Liver (tissue), 9 donors: ENCODE results near the gene STYX. TPM values are rescaled to one million over a fixed set of nuclear protein-coding genes. Genes with fewer than 3 reads are reported as not detected.

Source experiments
- DNase-seq: peaks from one replicate; pipeline ENCODE4 v3.0.0-alpha.2; 2017; ENCODE audit warnings: low spot score
- H3K27ac ChIP-seq, 2 donors: one replicate each; pipeline ENCODE4 v1.7.0; 2013; ENCODE audit warnings: inconsistent platforms in 2 of 2, low read length in 2 of 2, control low read depth in 1 of 2, low read depth in 1 of 2, mild to moderate bottlenecking in 1 of 2
- H3K27me3 ChIP-seq, 4 donors: one replicate each; pipeline versions ENCODE4 v1.6.1 to v1.7.0; 2013; ENCODE audit warnings: low read length in 3 of 4, inconsistent platforms in 1 of 4, mild to moderate bottlenecking in 1 of 4, moderate library complexity in 1 of 4; ENCODE audit not compliant: control insufficient read depth in 4 of 4, insufficient read depth in 4 of 4
- H3K36me3 ChIP-seq, 4 donors: one replicate each; pipeline versions ENCODE4 v1.6.1 to v1.7.0; 2013; ENCODE audit warnings: low read length in 3 of 4, mild to moderate bottlenecking in 3 of 4, low read depth in 1 of 4, moderate library complexity in 1 of 4; ENCODE audit not compliant: control insufficient read depth in 4 of 4, insufficient read depth in 3 of 4
- H3K4me1 ChIP-seq, 4 donors: one replicate each; pipeline versions ENCODE4 v1.6.1 to v1.7.0; 2013; ENCODE audit warnings: low read length in 3 of 4, mild to moderate bottlenecking in 3 of 4, moderate library complexity in 1 of 4; ENCODE audit not compliant: control insufficient read depth in 4 of 4, insufficient read depth in 4 of 4
- H3K4me3 ChIP-seq, 3 donors: one replicate each; pipeline versions ENCODE4 v1.6.1 to v1.7.0; 2013; ENCODE audit warnings: low read length in 3 of 3, control low read depth in 1 of 3, low read depth in 1 of 3, mild to moderate bottlenecking in 1 of 3
- H3K9ac ChIP-seq, 2 donors: one replicate each; pipeline ENCODE4 v1.7.0; 2013; ENCODE audit warnings: low read length in 2 of 2, mild to moderate bottlenecking in 2 of 2, moderate library complexity in 2 of 2, control low read depth in 1 of 2, low read depth in 1 of 2
- H3K9me3 ChIP-seq, 4 donors: one replicate each; pipeline versions ENCODE4 v1.6.1 to v1.7.0; 2013; ENCODE audit warnings: low read length in 3 of 4; ENCODE audit not compliant: control insufficient read depth in 4 of 4
- CTCF ChIP-seq: fragments of 150-350 bp; IDR thresholded peaks from 2 replicates; pipeline ENCODE4 v1.5.1; 2017; ENCODE audit warnings: improper control_type of control experiment, low read depth, low read length; ENCODE audit not compliant: missing input control
- HNF4A ChIP-seq, 2 donors: conservative IDR thresholded peaks; 2 replicates each; pipeline ENCODE4 v1.6.1; 2016; ENCODE audit warnings: antibody characterized with exemption in 2 of 2, mild to moderate bottlenecking in 2 of 2
- HNF4G ChIP-seq: IDR thresholded peaks from 2 replicates; pipeline ENCODE4 v1.6.1; 2016; ENCODE audit warnings: antibody characterized with exemption
- JUND ChIP-seq, 2 donors: IDR thresholded peaks; 2 replicates each; pipeline ENCODE4 v1.6.1; 2016; ENCODE audit warnings: antibody characterized with exemption in 2 of 2
- NR2F2 ChIP-seq: IDR thresholded peaks from 2 replicates; pipeline ENCODE4 v1.6.1; 2016; ENCODE audit warnings: antibody characterized with exemption
- RAD21 ChIP-seq, 2 donors: IDR thresholded peaks; 2 replicates each; pipeline ENCODE4 v1.6.1; 2016; ENCODE audit warnings: antibody characterized with exemption in 2 of 2, mild to moderate bottlenecking in 2 of 2
- REST ChIP-seq: IDR thresholded peaks from 2 replicates; pipeline ENCODE4 v1.6.1; 2016; ENCODE audit warnings: antibody characterized with exemption, mild to moderate bottlenecking
- RXRA ChIP-seq, 2 donors: IDR thresholded peaks; 2 replicates each; pipeline ENCODE4 v1.6.1; 2017 to 2018; ENCODE audit warnings: antibody characterized with exemption in 2 of 2, mild to moderate bottlenecking in 1 of 2
- SP1 ChIP-seq: IDR thresholded peaks from 2 replicates; pipeline ENCODE4 v1.6.1; 2018; ENCODE audit warnings: antibody characterized with exemption, mild to moderate bottlenecking
- TAF1 ChIP-seq: conservative IDR thresholded peaks from 2 replicates; pipeline ENCODE4 v1.6.1; 2016; ENCODE audit warnings: antibody characterized with exemption, mild to moderate bottlenecking
- YY1 ChIP-seq: IDR thresholded peaks from 2 replicates; pipeline ENCODE4 v1.6.1; 2016; ENCODE audit warnings: antibody characterized with exemption, mild to moderate bottlenecking
- WGBS: extraction: QIAGEN DNeasy Blood & Tissue Kit; methylation state at CpG from one replicate; pipeline ENCODE4 v1.1.7; 2013; 5-methylcytosine and 5-hydroxymethylcytosine counted together
- polyA plus RNA-seq, 2 donors: library from polyadenylated mRNA; stranded (reverse) in 1 of 2; unstranded in 1 of 2; fragments of 200-250 nt in 1 of 2; fragments of >200 nt in 1 of 2; fragmentation: Nextera tagmentation in 1 of 2; extraction: Ambion mirVana in 1 of 2; gene quantifications; one replicate each; pipeline versions ENCODE4 v1.2.1 to v1.2.3, GENCODE V29; 2013 to 2015
- total RNA-seq, 2 donors: library from RNA; depleted of rRNA; stranded (reverse); fragments of >200 nt; gene quantifications; one replicate each; pipeline ENCODE4 v1.2.3, GENCODE V29; 2014
- TF ChIP-seq, protein P1 (sequence below): IDR thresholded peaks from 2 replicates; pipeline ENCODE4 v1.6.1; 2016; ENCODE audit warnings: antibody characterized with exemption
- donor health status: healthy.
- donor health status: healthy.
- donor health status: healthy.
- donor health status: healthy.
- donor health status: healthy.

STYX gene
- total and polyA plus RNA-seq, 4 donors = 5.9 to 21.2 (median 17.3) TPM

GRCh38 chr14:52778702-52779101 is 48.7 kb downstream of the STYX start:
- no peak for DNase-seq
- TF ChIP-seq CTCF = no peak
- TF ChIP-seq RXRA (IDR thresholded peaks at IDR 0.05) = no peak
- Histone ChIP-seq H3K27ac (no peak overlapping the region), H3K9me3 (no peaks in the 10 kb centered on the region), H3K4me3 (no peak overlapping the region), H3K9ac (no peak overlapping the region), H3K36me3 (peaks cover 6 to 26% (median 16%) of the 10 kb centered on the region in 4 donors), H3K27me3 (no peaks in the 10 kb centered on the region), H3K4me1 (peaks cover 0 to 10% (median 3%) of the 10 kb centered on the region in 4 donors)
- 90% methylated on average over 7 of the region's 7 CpGs for WGBS

- H3K9ac ChIP-seq = no peak overlapping the region
- DNase-seq = no peak
- H3K4me1 ChIP-seq = peaks cover 0 to 10% (median 3%) of the 10 kb centered on the region in 4 donors
- H3K9me3 ChIP-seq = no peaks in the 10 kb centered on the region
- H3K27ac ChIP-seq = no peak overlapping the region
- WGBS = 98% methylated on average over 1 of the region's 1 CpG
- no peaks in the 10 kb centered on the region for H3K27me3 ChIP-seq
- no peak for TF ChIP-seq RAD21 (IDR thresholded peaks at IDR 0.05)
- no peak for TF ChIP-seq JUND (IDR thresholded peaks at IDR 0.05)
- no peak for TF ChIP-seq CTCF
- TF ChIP-seq, protein P1, sequence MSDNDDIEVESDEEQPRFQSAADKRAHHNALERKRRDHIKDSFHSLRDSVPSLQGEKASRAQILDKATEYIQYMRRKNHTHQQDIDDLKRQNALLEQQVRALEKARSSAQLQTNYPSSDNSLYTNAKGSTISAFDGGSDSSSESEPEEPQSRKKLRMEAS = no peak
- no peak for TF ChIP-seq REST
- no peak for TF ChIP-seq NR2F2
- TF ChIP-seq SP1 = no peak
- H3K36me3 ChIP-seq = peaks cover 4 to 17% (median 13%) of the 10 kb centered on the region in 4 donors
- H3K4me3 ChIP-seq = no peak overlapping the region
Measured at GRCh38 chr14:52780893-52781292, 50.9 kb downstream of the STYX start.

DNA sequence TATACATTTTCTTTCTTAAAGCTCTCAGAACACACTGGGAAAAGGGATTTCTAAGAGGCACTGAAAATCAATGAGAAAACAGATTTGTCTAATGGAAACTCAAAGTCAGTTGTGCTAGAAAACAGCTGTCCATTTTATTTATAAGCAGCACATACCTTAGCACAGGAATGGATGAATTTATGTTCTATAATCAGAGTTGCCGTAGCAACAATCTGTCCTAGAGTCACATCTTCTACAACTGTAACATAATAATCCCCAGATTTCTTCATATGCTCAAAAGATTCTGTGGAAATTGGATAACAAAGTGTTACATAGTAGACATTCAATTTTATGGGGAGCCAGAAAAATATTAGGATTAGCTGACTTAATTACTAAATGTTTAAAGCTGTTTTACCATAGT is 51.7 kb downstream of the STYX start:
- Histone ChIP-seq H3K4me3 (no peak overlapping the region), H3K9ac (no peak overlapping the region), H3K27ac (no peak overlapping the region), H3K27me3 (no peaks in the 10 kb centered on the region), H3K36me3 (peaks cover 4 to 17% (median 9%) of the 10 kb centered on the region in 4 donors), H3K4me1 (peaks cover 0 to 10% (median 3%) of the 10 kb centered on the region in 4 donors), H3K9me3 (no peaks in the 10 kb centered on the region)
- TF ChIP-seq HNF4A (conservative IDR thresholded peaks at IDR 0.05) = no peak
- no peak for TF ChIP-seq JUND (IDR thresholded peaks at IDR 0.05)
- no peak for TF ChIP-seq NR2F2
- no peak for TF ChIP-seq SP1
- TF ChIP-seq YY1 = no peak
- TF ChIP-seq, protein P1 = no peak
- no peak for TF ChIP-seq HNF4G
- no peak for TF ChIP-seq REST
- TF ChIP-seq TAF1 = no peak
- no peak for TF ChIP-seq RXRA (IDR thresholded peaks at IDR 0.05)
- no peak for DNase-seq
- 99% methylated on average over 1 of the region's 1 CpG for WGBS
